Skeletal muscle tissue (tissue), 4 donors: Measurements from ENCODE around the gene ELMO1. TPM values are rescaled to one million over a fixed set of nuclear protein-coding genes. Genes with fewer than 3 reads are reported as not detected.

Source experiments
- H3K27ac ChIP-seq: one replicate; pipeline ENCODE4 v1.7.0; 2013; ENCODE audit warnings: mild to moderate bottlenecking, low read depth, low read length, inconsistent platforms
- H3K27me3 ChIP-seq, 3 donors: one replicate each; pipeline ENCODE4 v1.7.0; 2013; ENCODE audit warnings: low read length in 3 of 3; ENCODE audit not compliant: control insufficient read depth in 3 of 3, insufficient read depth in 3 of 3
- H3K36me3 ChIP-seq, 3 donors: one replicate each; pipeline ENCODE4 v1.7.0; 2013; ENCODE audit warnings: low read length in 3 of 3; ENCODE audit not compliant: control insufficient read depth in 3 of 3, insufficient read depth in 3 of 3
- H3K4me1 ChIP-seq, 3 donors: one replicate each; pipeline ENCODE4 v1.7.0; 2013; ENCODE audit warnings: low read length in 3 of 3, mild to moderate bottlenecking in 3 of 3; ENCODE audit not compliant: control insufficient read depth in 3 of 3, insufficient read depth in 3 of 3
- H3K4me3 ChIP-seq, 3 donors: one replicate each; pipeline ENCODE4 v1.7.0; 2013; ENCODE audit warnings: low read length in 3 of 3
- H3K9ac ChIP-seq, 3 donors: one replicate each; pipeline ENCODE4 v1.7.0; 2013; ENCODE audit warnings: low read length in 3 of 3, mild to moderate bottlenecking in 3 of 3, moderate library complexity in 2 of 3, low read depth in 1 of 3
- H3K9me3 ChIP-seq, 3 donors: one replicate each; pipeline ENCODE4 v1.7.0; 2013; ENCODE audit warnings: low read length in 3 of 3; ENCODE audit not compliant: control insufficient read depth in 3 of 3
- total RNA-seq: library from RNA; depleted of rRNA; stranded (reverse); fragments of >200 nt; gene quantifications from one replicate; pipeline ENCODE4 v1.2.3, GENCODE V29; 2014
- donor health status: Osteomylitis.

The ELMO1 gene
- total RNA-seq, 1 donor from 2014 or later = 52.7 TPM

DNA sequence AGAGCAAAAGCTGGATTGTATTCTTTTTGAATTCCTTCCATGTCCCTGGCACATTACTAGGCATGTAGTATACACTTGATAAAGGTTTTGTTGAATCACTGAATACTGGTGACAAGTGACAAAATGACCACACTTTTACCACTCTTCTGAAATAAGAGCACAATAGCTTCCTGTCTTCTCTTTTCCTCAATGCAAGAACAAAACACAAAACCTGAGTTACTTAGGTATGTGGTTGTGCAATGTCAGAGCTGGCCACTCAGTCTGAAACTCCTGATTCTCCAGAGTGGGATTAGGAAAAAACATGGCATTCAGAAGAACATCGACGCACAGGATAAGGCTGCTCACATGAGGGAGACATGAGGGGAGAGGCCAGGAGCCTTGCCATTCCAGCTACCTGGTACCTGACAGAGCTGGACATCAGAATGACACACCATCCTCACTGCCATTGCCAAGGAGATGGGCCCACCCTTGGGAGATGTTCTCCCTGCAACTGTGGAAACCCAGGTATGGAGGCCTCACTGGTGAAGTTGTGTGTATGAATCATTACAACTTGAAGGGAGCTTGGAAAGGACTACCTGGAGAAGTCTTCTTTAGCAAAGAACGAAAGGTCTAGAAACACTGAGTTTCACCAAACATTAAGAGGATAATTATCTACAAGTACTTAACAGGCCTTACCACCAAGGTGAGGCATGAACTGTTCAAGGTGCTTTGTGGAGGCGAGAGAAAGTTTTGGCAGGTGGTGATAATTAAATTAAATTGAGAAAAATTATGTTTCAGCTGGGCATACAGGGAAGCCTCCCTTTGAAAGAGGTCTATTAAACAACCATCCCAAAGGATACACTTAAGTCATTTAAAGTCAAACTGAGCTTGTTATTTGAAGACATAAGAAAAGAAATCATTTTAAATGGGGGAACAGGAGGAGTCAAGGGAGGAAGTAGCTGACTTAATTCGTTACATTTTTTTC lies 477.8 kb downstream of the ELMO1 start:
- Histone ChIP-seq H3K36me3 (no peaks in the 10 kb centered on the region), H3K9me3 (no peaks in the 10 kb centered on the region), H3K27ac (no peak overlapping the region), H3K4me1 (no peaks in the 10 kb centered on the region), H3K4me3 (no peak overlapping the region), H3K9ac (no peak overlapping the region), H3K27me3 (no peaks in the 10 kb centered on the region)

DNA sequence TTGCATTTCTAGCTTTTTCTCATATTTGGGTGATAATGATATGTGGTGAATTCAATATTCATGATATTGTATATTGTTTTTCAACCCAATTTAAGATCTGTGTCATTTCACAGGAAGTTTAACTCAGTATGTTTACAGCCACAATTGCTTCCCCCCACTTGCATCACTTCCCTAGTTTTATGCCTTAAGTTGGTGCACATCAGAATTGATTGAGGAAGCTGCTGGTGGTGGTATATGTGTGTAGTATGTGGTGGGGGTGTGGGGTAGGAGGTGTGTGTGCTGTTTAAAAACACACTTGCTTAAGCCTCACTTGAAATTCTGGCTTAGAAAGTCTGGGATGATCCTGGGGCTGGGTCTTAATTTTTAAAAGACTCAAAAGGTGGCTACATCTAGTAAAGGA lies 479.3 kb downstream of the ELMO1 start:
- H3K9ac ChIP-seq = no peak overlapping the region
- no peaks in the 10 kb centered on the region for H3K9me3 ChIP-seq
- H3K4me1 ChIP-seq = no peaks in the 10 kb centered on the region
- no peak overlapping the region for H3K27ac ChIP-seq
- H3K27me3 ChIP-seq = no peaks in the 10 kb centered on the region
- no peaks in the 10 kb centered on the region for H3K36me3 ChIP-seq
- no peak overlapping the region for H3K4me3 ChIP-seq

DNA sequence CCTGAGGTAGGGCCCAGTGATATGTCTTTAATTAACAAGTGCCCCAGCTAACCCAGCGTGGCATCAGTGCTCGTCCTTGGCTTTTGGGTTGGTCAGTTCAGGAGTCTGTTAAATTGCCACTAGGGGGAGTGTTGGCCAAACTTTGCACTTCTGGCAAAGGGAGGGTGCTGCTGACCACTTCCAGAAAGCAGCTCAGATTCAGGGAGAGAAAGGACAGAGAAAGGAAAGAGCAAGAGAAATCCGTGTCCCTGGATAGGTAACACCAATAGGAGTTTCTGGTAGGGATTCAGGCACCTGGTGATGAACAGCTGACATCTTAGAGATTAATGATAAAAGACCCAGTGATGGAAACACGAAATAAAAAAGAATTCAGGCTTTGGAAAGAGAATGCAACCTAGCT lies 481.3 kb downstream of the ELMO1 start:
- no peaks in the 10 kb centered on the region for H3K27me3 ChIP-seq
- no peaks in the 10 kb centered on the region for H3K4me1 ChIP-seq
- H3K27ac ChIP-seq = no peak overlapping the region
- H3K9me3 ChIP-seq = no peaks in the 10 kb centered on the region
- no peak overlapping the region for H3K9ac ChIP-seq
- H3K4me3 ChIP-seq = no peak overlapping the region
- no peaks in the 10 kb centered on the region for H3K36me3 ChIP-seq

DNA sequence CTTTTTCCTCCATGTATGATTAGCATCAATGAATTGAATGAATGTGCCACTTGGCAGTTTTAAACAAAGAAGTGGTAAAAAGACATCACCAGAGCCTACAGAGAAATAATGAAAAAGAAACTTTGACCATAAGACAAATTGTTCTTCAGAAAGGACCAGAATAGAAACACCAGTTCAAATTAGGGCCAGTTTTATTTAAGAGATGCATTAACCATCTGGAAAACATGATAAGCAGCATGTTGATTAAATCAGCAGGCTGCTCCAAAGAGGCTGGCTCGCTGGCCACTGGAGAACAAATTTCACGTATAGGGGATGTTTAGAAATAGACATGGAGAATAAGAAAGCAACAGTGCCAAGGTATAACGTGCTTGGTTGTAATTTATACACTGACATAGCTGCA lies 482.0 kb downstream of the ELMO1 start:
- H3K9me3 ChIP-seq = no peaks in the 10 kb centered on the region
- H3K27me3 ChIP-seq = no peaks in the 10 kb centered on the region
- no peak overlapping the region for H3K4me3 ChIP-seq
- H3K36me3 ChIP-seq = no peaks in the 10 kb centered on the region
- no peak overlapping the region for H3K9ac ChIP-seq
- no peak overlapping the region for H3K27ac ChIP-seq
- H3K4me1 ChIP-seq = no peaks in the 10 kb centered on the region

DNA sequence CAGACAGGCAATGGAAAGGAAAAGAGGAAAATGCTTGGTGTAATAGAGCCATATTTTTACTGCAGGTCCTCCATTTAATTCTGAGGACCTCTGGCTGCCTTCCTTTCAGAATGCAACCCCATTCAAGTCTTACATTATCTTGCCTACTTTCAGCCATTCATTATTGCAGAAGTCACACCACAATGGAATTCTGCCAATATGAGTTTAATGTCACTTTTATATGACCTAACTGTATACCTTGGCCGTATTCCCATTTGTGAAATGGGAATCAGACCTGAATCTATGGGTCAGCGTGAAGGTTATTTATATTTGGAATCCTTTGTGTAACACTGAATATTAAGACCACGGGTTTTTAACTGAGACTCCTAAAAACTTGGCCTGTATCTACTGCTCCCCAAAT lies 482.6 kb downstream of the ELMO1 start:
- Histone ChIP-seq H3K9me3 (no peaks in the 10 kb centered on the region), H3K36me3 (no peaks in the 10 kb centered on the region), H3K4me3 (no peak overlapping the region), H3K27ac (no peak overlapping the region), H3K9ac (no peak overlapping the region), H3K27me3 (no peaks in the 10 kb centered on the region), H3K4me1 (no peaks in the 10 kb centered on the region)

DNA sequence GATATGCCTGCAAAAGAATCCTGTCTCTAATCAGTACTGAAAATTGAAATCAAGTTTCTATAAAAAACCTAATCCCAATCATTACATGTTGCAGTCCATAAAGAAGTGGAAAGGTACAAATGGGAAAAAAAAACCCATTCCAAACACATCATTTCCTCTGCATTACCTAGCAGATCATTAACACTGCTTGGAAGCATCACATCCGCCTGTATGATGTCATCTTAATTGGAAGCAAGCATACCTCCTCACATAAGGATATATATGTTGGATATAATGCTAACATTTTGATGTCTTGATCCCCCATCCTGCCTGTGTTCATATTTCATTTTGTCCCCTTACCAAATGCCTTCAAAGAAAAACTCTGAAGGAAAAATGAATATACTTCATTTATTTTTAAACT lies 483.0 kb downstream of the ELMO1 start:
- H3K36me3 ChIP-seq = no peaks in the 10 kb centered on the region
- no peak overlapping the region for H3K9ac ChIP-seq
- no peaks in the 10 kb centered on the region for H3K9me3 ChIP-seq
- no peaks in the 10 kb centered on the region for H3K4me1 ChIP-seq
- no peak overlapping the region for H3K4me3 ChIP-seq
- no peak overlapping the region for H3K27ac ChIP-seq
- H3K27me3 ChIP-seq = no peaks in the 10 kb centered on the region

DNA sequence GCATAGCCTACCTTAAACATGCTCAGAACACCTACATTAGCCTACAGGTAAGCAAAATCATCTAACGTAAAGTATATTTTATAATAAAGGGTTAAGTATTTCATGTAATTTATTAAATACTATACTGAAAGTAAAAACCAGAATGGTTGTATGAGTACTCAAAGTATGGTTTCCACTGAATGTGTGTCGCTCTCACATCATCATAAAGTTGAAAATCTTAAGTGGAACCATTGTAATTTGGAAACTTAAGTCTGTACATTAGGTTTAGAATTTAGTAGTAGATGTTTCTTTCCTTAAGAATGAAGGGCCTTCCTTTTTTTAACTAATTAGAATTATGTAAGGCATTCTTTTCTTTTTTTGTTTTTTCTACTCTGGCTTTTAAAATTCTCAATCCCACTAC lies 484.4 kb downstream of the ELMO1 start:
- Histone ChIP-seq H3K36me3 (no peaks in the 10 kb centered on the region), H3K9ac (no peak overlapping the region), H3K27ac (no peak overlapping the region), H3K4me3 (no peak overlapping the region), H3K4me1 (no peaks in the 10 kb centered on the region), H3K9me3 (no peaks in the 10 kb centered on the region), H3K27me3 (no peaks in the 10 kb centered on the region)

DNA sequence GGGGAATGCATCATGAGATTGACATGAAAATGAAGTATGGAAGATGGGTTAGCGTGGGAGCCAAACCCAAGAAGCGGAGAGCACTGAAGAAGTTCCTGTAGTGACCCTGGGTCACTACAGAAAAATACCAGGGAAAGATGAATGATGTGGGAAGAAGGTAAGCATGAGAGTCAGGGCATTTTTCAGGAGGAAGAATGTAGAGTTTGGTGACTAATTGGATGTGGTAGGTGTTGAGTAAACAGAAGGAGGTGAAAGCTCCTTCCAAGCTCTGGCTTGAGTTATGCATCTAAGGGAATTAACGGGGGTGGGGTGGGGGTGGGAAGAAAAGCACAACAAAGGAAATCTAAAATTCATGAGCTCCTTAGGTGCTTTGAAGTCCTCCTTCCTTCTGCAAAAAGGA lies 486.3 kb downstream of the ELMO1 start:
- Histone ChIP-seq H3K9me3 (no peaks in the 10 kb centered on the region), H3K36me3 (no peaks in the 10 kb centered on the region), H3K4me3 (no peak overlapping the region), H3K27ac (no peak overlapping the region), H3K9ac (no peak overlapping the region), H3K4me1 (no peaks in the 10 kb centered on the region), H3K27me3 (no peaks in the 10 kb centered on the region)

DNA sequence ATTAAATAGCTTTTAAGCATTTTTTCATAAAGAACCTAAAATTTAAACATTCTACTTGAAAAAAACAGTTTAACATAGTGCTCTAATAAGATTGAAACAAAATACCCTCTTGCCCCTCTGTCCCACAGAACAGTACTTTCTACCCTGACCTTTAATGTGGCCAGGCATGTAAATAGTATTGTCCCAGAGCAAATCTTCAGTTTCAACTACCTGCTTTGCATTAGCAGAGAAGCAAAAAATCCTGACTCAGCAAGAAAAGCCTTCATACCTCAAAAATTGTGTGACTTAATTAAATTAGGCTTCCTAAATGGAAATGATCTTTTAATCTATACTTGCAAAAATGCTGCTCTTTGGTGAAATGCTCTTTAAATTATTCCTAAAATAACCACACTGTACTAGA lies 487.0 kb downstream of the ELMO1 start:
- Histone ChIP-seq H3K9me3 (no peaks in the 10 kb centered on the region), H3K4me1 (no peaks in the 10 kb centered on the region), H3K9ac (no peak overlapping the region), H3K36me3 (no peaks in the 10 kb centered on the region), H3K27me3 (no peaks in the 10 kb centered on the region), H3K4me3 (no peak overlapping the region), H3K27ac (no peak overlapping the region)

DNA sequence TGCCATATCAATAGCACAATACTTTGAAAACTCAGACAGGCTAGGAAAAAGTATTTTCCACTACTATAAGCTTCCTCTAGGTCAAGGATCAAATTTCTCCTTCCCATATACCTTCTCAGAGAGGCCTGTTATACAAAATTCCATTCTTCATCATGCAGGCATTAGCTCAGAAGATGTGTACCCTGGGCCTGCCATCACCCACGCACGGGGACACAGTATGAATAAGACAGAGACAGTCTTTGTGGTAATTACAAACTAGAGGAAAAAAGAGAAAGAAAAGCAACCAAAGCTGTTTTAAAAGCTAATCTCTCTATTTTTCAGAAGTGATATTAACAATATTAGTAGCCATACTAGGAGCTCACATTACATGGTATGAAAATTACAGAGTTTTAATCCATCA lies 487.6 kb downstream of the ELMO1 start:
- Histone ChIP-seq H3K9me3 (no peaks in the 10 kb centered on the region), H3K27me3 (no peaks in the 10 kb centered on the region), H3K9ac (no peak overlapping the region), H3K27ac (no peak overlapping the region), H3K36me3 (no peaks in the 10 kb centered on the region), H3K4me3 (no peak overlapping the region), H3K4me1 (no peaks in the 10 kb centered on the region)
